ENCODE data around the gene ZBED4. TPM values are rescaled to one million over a fixed set of nuclear protein-coding genes. Genes with fewer than 3 reads are reported as not detected.
"Not testable (repeated sequence)": the region's sequence is repeated elsewhere in the genome, so short reads cannot be mapped to it uniquely, and the experiment has no call there.

Gene ZBED4
- total RNA-seq, 2 experiments from 2014 or later, result 14.8 to 15.0 TPM

- TF ChIP-seq CTCF (IDR thresholded peaks at IDR 0.05), result no peak
- CTCF ChIA-PET, result no interaction called here
- ATAC-seq (ENCODE audit: poor library complexity), result no peak
- Mint-ChIP-seq H3K4me3 (peak overlapping the region; percentile 42), H3K27ac (peak overlapping the region; percentile 61), H3K36me3 (ENCODE audit: low read depth) (peaks cover 86% of the 10 kb centered on the region), H3K27me3 (no peaks in the 10 kb centered on the region), H3K9me3 (no peaks in the 10 kb centered on the region), H3K4me1 (ENCODE audit: low read depth) (peaks cover 81% of the 10 kb centered on the region)
- no peak overlapping the region for H3K4me3 ChIP-seq (ENCODE audit: low read length)
- no peak overlapping the region for H3K27ac ChIP-seq (ENCODE audit: low read depth in 1 of 2, low read length in 2 of 2)
- POLR2A ChIA-PET, result no interaction called here
- peaks cover 77% of the 10 kb centered on the region for H3K4me1 ChIP-seq (ENCODE audit: insufficient read depth, low read length)
- no peaks in the 10 kb centered on the region for H3K9me3 ChIP-seq (ENCODE audit: control insufficient read depth in 1 of 2, insufficient read depth in 1 of 2, low read length in 2 of 2)
- H3K27me3 ChIP-seq (ENCODE audit: control insufficient read depth in 1 of 2, insufficient read depth in 2 of 2, low read length in 2 of 2), result no peaks in the 10 kb centered on the region
- H3K36me3 ChIP-seq (ENCODE audit: insufficient read depth, low read length), result peaks cover 54% of the 10 kb centered on the region
- peak in 1 of 14 experiments; percentile 21 for DNase-seq
- intact Hi-C loops (cut with DNase I, micrococcal nuclease), result no loop called here
Measured at GRCh38 chr22:49815641-49816091, 38.0 kb upstream of the ZBED4 start.

- POLR2A ChIA-PET, result interaction anchor here (1.3 kb wide), 1 partner anchor 8 kb away, joined by 5 read pairs; no protein-coding TSS in a partner anchor
- peaks cover 70% of the 10 kb centered on the region for H3K36me3 ChIP-seq (ENCODE audit: insufficient read depth, low read length)
- peaks cover 89% of the 10 kb centered on the region for H3K36me3 Mint-ChIP-seq (ENCODE audit: low read depth)
- peak overlapping the region; percentile 9 for H3K4me3 Mint-ChIP-seq
- peaks cover 74% of the 10 kb centered on the region for H3K4me1 ChIP-seq (ENCODE audit: insufficient read depth, low read length)
- H3K27ac ChIP-seq (ENCODE audit: low read depth in 1 of 2, low read length in 2 of 2), result no peak overlapping the region
- peaks cover 73% of the 10 kb centered on the region for H3K4me1 Mint-ChIP-seq (ENCODE audit: low read depth)
- no peaks in the 10 kb centered on the region for H3K27me3 ChIP-seq (ENCODE audit: control insufficient read depth in 1 of 2, insufficient read depth in 2 of 2, low read length in 2 of 2)
- H3K27ac Mint-ChIP-seq, result peak overlapping the region; percentile 61
- H3K9me3 Mint-ChIP-seq, result no peaks in the 10 kb centered on the region
- ATAC-seq (ENCODE audit: poor library complexity), result peak; percentile 52
- no peak for TF ChIP-seq CTCF (IDR thresholded peaks at IDR 0.05)
- H3K4me3 ChIP-seq (ENCODE audit: low read length), result no peak overlapping the region
- peak in 1 of 14 experiments; percentile 27 for DNase-seq
- CTCF ChIA-PET, result interaction anchor here (0.5 kb wide), 1 partner anchor 15 kb away, joined by 3 read pairs; no protein-coding TSS in a partner anchor
- intact Hi-C loops (cut with DNase I, micrococcal nuclease), result loop anchor here in 1 of 2 experiments (1.0 kb wide), 1 partner anchor 8 kb away; no protein-coding TSS in a partner anchor
- H3K27me3 Mint-ChIP-seq, result no peaks in the 10 kb centered on the region
- H3K9me3 ChIP-seq (ENCODE audit: control insufficient read depth in 1 of 2, insufficient read depth in 1 of 2, low read length in 2 of 2), result no peaks in the 10 kb centered on the region
Measured at GRCh38 chr22:49817359-49817758, 36.3 kb upstream of the ZBED4 start.

GRCh38 chr22:49820984-49821383 is 32.7 kb upstream of the ZBED4 start:
- no peaks in the 10 kb centered on the region for H3K27me3 ChIP-seq (ENCODE audit: control insufficient read depth in 1 of 2, insufficient read depth in 2 of 2, low read length in 2 of 2)
- Mint-ChIP-seq H3K27me3 (no peaks in the 10 kb centered on the region), H3K27ac (peak overlapping the region; percentile 27), H3K36me3 (ENCODE audit: low read depth) (peaks cover 96% of the 10 kb centered on the region), H3K4me3 (no peak overlapping the region), H3K9me3 (no peaks in the 10 kb centered on the region), H3K4me1 (ENCODE audit: low read depth) (peaks cover 69% of the 10 kb centered on the region)
- no peak for ATAC-seq (ENCODE audit: poor library complexity)
- no peak overlapping the region for H3K4me3 ChIP-seq (ENCODE audit: low read length)
- no peaks in the 10 kb centered on the region for H3K9me3 ChIP-seq (ENCODE audit: control insufficient read depth in 1 of 2, insufficient read depth in 1 of 2, low read length in 2 of 2)
- H3K36me3 ChIP-seq (ENCODE audit: insufficient read depth, low read length), result peaks cover 85% of the 10 kb centered on the region
- no peak for TF ChIP-seq CTCF (IDR thresholded peaks at IDR 0.05)
- CTCF ChIA-PET, result no interaction called here
- H3K4me1 ChIP-seq (ENCODE audit: insufficient read depth, low read length), result peaks cover 81% of the 10 kb centered on the region
- H3K27ac ChIP-seq (ENCODE audit: low read depth in 1 of 2, low read length in 2 of 2), result no peak overlapping the region
- DNase-seq, result no peak
- POLR2A ChIA-PET, result interaction anchor here (1.0 to 1.7 kb wide), 2 partner anchors 13 to 33 kb away, joined by 5 read pairs; no protein-coding TSS in a partner anchor
- intact Hi-C loops (cut with DNase I, micrococcal nuclease), result no loop called here

GRCh38 chr22:49821741-49822140 is 31.9 kb upstream of the ZBED4 start:
- H3K4me3 ChIP-seq (ENCODE audit: low read length); H3K9me3 ChIP-seq (ENCODE audit: control insufficient read depth in 1 of 2, insufficient read depth in 1 of 2, low read length in 2 of 2); CTCF ChIA-PET; ATAC-seq (ENCODE audit: poor library complexity); H3K9me3 Mint-ChIP-seq; intact Hi-C loops (cut with DNase I, micrococcal nuclease); H3K27me3 ChIP-seq (ENCODE audit: control insufficient read depth in 1 of 2, insufficient read depth in 2 of 2, low read length in 2 of 2); H3K27ac Mint-ChIP-seq; H3K27ac ChIP-seq (ENCODE audit: low read depth in 1 of 2, low read length in 2 of 2); H3K27me3 Mint-ChIP-seq: not testable (repeated sequence)
- Histone ChIP-seq H3K4me1 (ENCODE audit: insufficient read depth, low read length) (peaks cover 81% of the 10 kb centered on the region), H3K36me3 (ENCODE audit: insufficient read depth, low read length) (peaks cover 79% of the 10 kb centered on the region)
- POLR2A ChIA-PET, result interaction anchor here (1.7 kb wide), 1 partner anchor 33 kb away, joined by 5 read pairs; no protein-coding TSS in a partner anchor
- DNase-seq, result peak in 1 of 14 experiments; percentile 15
- Mint-ChIP-seq H3K4me3 (peak overlapping the region; percentile 15), H3K4me1 (ENCODE audit: low read depth) (peaks cover 64% of the 10 kb centered on the region), H3K36me3 (ENCODE audit: low read depth) (peaks cover 93% of the 10 kb centered on the region)
